Bronchial epithelial cell (primary cell): Measurements from ENCODE around the gene TRIM17. TPM values are rescaled to one million over a fixed set of nuclear protein-coding genes. Genes with fewer than 3 reads are reported as not detected.

Experiments
- DNase-seq: peaks from one replicate; pipeline ENCODE4 v3.0.0-alpha.2; 2010; ENCODE audit warnings: low read depth
- FAIRE-seq: peaks from 2 replicates; lab custom pipeline; 2011; peaks lifted over from hg19 to GRCh38; lab: Jason Lieb, UNC
- H3K27me3 ChIP-seq: 2 replicates; pipeline ENCODE4 v1.5.1; 2011; ENCODE audit warnings: low read length; ENCODE audit not compliant: control insufficient read depth, insufficient read depth
- H3K36me3 ChIP-seq: 2 replicates; pipeline ENCODE4 v1.5.1; 2011; ENCODE audit warnings: low read length; ENCODE audit not compliant: control insufficient read depth, insufficient read depth
- H3K4me3 ChIP-seq: 2 replicates; pipeline ENCODE4 v1.5.1; 2011; ENCODE audit warnings: mild to moderate bottlenecking, low read depth, low read length, control low read depth
- total RNA-seq: library from RNA; depleted of rRNA; stranded (reverse); fragments of >200 nt; gene quantifications from 2 replicates; pipeline ENCODE4 v1.2.1, GENCODE V29; 2014
- TF ChIP-seq, protein P1 (sequence below): IDR thresholded peaks from 2 replicates; pipeline ENCODE4 v1.5.1; 2011; ENCODE audit warnings: mild to moderate bottlenecking, moderate library complexity, low read length, control low read depth, inconsistent platforms; ENCODE audit not compliant: insufficient read depth, severe bottlenecking

The TRIM17 gene
- total RNA-seq, 1 donor from 2014 or later = 1.6 TPM

DNA sequence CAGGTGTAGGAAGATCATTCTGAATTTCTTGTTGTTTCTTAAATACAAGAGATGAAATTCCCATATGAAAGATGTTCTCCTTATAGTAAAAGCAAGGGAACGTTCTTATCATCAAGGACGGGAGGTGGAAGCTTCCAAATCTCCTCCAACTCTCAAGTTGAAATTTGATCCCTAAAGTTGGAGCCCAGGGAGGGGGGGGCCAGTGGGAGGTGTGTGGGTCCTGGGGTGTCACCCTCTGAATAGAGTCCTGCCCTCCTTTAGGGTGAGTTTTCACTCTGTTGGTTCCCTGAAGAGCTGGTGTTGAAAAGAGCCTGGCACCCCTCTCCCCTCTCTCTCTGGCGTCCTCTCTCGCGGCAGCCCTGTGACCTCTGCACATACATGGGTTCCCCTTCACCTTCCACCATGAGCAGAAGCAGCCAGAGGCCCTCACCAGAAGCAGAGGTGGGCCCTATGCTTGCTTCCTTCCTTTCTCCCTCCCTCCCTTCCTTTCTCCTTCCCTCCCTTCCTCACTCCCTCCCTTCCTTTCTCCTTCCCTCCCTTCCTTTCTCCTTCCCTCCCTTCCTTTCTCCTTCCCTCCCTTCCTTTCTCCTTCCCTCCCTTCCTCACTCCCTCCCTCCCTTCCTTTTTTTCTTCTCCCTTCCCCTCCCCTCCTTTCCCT lies 10.0 kb upstream of the TRIM17 start:
- FAIRE-seq (no peak), DNase-seq (no peak)
- TF ChIP-seq, protein P1, sequence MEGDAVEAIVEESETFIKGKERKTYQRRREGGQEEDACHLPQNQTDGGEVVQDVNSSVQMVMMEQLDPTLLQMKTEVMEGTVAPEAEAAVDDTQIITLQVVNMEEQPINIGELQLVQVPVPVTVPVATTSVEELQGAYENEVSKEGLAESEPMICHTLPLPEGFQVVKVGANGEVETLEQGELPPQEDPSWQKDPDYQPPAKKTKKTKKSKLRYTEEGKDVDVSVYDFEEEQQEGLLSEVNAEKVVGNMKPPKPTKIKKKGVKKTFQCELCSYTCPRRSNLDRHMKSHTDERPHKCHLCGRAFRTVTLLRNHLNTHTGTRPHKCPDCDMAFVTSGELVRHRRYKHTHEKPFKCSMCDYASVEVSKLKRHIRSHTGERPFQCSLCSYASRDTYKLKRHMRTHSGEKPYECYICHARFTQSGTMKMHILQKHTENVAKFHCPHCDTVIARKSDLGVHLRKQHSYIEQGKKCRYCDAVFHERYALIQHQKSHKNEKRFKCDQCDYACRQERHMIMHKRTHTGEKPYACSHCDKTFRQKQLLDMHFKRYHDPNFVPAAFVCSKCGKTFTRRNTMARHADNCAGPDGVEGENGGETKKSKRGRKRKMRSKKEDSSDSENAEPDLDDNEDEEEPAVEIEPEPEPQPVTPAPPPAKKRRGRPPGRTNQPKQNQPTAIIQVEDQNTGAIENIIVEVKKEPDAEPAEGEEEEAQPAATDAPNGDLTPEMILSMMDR = no peak
- Histone ChIP-seq H3K4me3 (no peak overlapping the region), H3K36me3 (no peaks in the 10 kb centered on the region), H3K27me3 (peaks cover 2% of the 10 kb centered on the region)

DNA sequence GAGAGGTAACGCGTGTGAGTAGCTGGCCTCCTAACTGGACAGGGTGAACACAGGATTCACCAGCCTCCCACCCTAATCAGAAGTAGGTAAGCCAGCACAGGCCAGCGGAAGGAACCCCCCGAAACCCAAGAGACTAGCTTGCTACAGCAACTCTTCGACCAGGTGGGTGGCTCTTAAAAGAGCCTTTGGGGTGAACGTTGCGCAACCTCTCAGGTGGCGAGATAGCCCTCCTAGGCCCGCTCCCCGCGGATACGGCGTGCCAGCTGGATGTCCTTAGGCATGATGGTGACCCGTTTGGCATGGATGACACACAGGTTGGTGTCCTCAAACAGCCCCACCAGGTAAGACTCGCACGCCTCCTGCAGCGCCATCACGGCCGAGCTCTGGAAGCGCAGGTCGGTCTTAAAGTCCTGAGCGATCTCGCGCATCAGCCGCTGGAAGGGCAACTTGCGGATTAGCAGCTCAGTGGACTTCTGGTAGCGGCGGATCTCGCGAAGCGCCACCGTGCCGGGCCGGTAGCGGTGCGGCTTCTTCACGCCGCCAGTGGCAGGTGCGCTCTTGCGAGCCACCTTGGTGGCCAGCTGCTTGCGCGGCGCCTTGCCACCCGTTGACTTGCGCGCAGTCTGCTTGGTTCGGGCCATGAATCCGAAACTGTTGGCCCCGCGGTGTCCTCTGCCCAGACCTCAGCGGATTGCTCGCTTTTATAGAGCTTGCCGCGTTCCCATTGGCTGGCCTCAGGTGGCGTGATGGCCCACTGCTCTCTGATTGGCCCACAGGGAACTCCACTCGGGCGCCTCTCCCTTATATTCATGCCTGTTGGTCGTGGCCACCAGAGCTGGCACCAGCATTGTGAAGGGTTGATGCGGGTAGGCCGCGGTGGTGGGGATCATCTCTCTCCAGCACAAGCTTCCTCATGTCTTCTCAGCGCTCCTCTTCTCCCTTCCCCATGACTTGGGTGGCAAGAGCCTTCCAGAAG lies 8.3 kb upstream of the TRIM17 start:
- no peaks in the 10 kb centered on the region for H3K36me3 ChIP-seq
- no peak overlapping the region for H3K4me3 ChIP-seq
- no peak for DNase-seq
- TF ChIP-seq, protein P1 = no peak
- peaks cover 2% of the 10 kb centered on the region for H3K27me3 ChIP-seq
- no peak for FAIRE-seq

DNA sequence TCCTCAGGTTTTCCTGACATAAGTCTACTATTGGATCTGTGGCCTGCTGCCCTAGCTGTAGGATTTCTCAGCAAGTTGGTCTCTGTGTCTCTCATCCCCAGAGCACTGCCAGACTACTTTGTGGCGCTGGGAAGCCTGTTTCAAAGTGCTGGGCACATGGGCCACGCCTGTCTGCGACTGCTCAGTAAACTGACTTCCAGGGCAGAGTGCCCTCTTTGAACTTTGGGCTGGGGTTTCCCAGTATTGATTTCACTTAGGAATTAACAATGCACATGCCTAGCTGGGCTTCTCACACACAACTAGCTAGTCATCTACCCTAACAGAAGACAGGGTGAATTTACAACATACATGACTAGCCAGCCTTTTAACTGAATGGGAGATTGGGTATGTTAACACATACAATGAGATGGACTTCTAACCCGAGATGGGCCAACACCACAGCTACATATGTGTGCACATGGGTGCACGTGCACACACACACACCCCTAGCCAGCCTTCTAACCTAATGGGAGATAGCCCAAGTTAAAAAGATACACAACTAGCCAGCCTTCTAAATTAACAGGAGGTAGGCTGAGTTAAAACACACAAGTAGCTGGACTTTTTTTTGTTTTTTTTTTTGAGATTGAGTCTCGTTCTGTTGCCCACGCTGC lies 6.9 kb upstream of the TRIM17 start:
- no peak overlapping the region for H3K4me3 ChIP-seq
- no peaks in the 10 kb centered on the region for H3K36me3 ChIP-seq
- H3K27me3 ChIP-seq = no peaks in the 10 kb centered on the region
- FAIRE-seq (no peak), DNase-seq (no peak)
- TF ChIP-seq, protein P1 = no peak

DNA sequence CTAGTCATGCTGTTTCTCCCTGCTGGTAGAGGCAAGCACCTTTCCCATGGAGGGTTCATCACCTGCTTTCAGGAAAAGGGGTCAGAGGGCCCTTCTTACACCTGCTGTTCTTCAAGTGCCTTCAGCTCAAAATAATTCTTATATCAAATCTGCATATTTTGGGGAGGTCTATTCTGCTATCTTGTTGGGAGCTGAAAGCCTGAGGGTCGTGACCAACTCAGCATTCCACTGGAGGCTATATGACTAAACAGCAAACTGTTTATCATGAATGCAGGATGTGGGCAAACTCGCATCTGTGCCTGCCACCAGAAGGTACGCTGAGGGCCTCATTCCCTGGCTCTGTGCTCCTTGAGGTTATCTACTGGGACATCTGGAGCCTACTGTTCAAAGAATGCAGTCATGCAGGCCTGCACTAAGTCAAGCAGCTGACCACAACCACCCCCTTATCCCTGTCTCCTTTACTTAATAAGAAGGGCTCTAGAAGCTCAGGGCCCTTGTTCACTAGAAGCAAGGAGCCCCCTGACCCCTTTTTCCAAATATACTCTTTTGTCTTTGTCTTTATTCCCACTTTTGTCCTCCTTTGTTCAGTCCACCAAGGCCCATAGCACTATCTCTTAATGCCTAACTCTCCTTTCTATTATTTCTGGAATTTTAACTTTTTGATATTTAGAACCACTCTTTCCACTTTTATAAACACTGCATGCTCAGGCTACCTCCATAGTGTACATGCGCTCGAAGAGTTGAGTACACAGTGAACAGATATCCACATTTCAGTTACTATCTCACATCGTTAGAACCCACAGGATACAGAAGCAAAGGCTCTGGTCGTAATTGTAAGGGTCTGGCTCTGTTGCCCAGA lies 4.5 kb upstream of the TRIM17 start:
- Histone ChIP-seq H3K27me3 (no peaks in the 10 kb centered on the region), H3K36me3 (no peaks in the 10 kb centered on the region), H3K4me3 (no peak overlapping the region)
- FAIRE-seq (no peak), DNase-seq (no peak)
- TF ChIP-seq, protein P1 = no peak

DNA sequence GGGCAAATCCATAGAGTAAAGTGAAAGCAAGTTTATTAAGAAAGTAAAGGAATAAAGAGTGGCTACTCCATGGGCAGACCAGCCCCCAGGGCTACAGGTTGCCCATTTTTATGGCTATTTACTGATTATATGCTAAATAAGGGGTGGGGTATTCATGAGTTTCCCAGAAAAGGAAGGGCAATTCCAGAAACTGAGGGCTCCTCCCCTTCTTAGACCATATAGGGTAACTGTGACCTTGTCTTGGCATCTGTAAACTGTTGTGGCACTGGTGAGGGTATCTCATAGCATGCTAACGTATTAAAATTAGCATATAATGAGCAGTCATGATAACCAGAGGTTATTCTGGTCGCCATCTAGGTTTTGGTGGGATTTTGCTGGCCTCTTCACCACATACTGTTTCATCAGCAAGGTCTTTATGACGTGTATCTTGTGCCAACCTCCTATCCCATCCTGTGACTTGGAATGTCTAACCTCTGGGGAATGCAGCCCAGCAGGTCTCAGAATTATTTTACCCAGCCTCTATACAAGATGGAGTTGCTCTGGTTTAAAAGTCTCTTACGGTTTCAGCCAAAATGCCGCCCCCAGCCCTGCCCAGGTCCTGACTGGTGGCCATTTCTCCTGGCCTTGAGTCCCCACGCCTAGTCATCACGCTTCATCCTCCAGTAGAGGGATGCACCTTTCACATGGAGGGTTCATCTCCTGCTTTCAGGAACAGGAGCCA lies 982 bp upstream of the TRIM17 start:
- Histone ChIP-seq H3K36me3 (no peaks in the 10 kb centered on the region), H3K27me3 (no peaks in the 10 kb centered on the region), H3K4me3 (no peak overlapping the region)
- TF ChIP-seq, protein P1 = no peak
- DNase-seq (peak; percentile 92), FAIRE-seq (no peak)
